ENCODE results near the gene CA5B. TPM values are rescaled to one million over a fixed set of nuclear protein-coding genes. Genes with fewer than 3 reads are reported as not detected.

Gene CA5B
- total and polyA plus RNA-seq, 2 donors (not counting 1 experiment from before 2014, with no cell fraction given) = 7.4 to 11.6 TPM

GRCh38 chrX:15790769-15791290 lies 52.8 kb downstream of the CA5B start:
- peak; percentile 4 to 10 for DNase-seq (ENCODE audit: low read depth in 2 of 2)
- Histone ChIP-seq H3K36me3 (ENCODE audit: control insufficient read depth, insufficient read depth, low read length) (no peaks in the 10 kb centered on the region), H3K9ac (ENCODE audit: insufficient read depth, low read length) (peak overlapping the region; percentile 76), H3K4me3 (replicated peaks in 1 of 4; ENCODE audit: control extremely low read depth in 1 of 4, insufficient read depth in 1 of 4, low read depth in 3 of 4, low read length in 4 of 4) (peak overlapping the region; percentile 71 to 96 (median 90)), H3K27me3 (ENCODE audit: control insufficient read depth, insufficient read depth, low read length) (no peaks in the 10 kb centered on the region), H3K4me2 (ENCODE audit: extremely low read depth, insufficient read depth, low read length) (peak overlapping the region; percentile 82), H3K4me1 (ENCODE audit: control insufficient read depth, extremely low read depth, insufficient read depth, low read length) (no peaks in the 10 kb centered on the region), H2AFZ (ENCODE audit: low read length) (peak overlapping the region; percentile 97), H3K79me2 (ENCODE audit: control insufficient read depth, insufficient read depth, low read length) (no peaks in the 10 kb centered on the region), H4K20me1 (ENCODE audit: control insufficient read depth, extremely low read depth, insufficient read depth, low read length) (no peaks in the 10 kb centered on the region), H3K27ac (ENCODE audit: insufficient read depth, low read length) (peak overlapping the region; percentile 85), H3K9me3 (ENCODE audit: control insufficient read depth, insufficient read depth, low read depth, low read length) (no peaks in the 10 kb centered on the region)
- TF ChIP-seq EZH2 (IDR thresholded peaks at IDR 0.05; ENCODE audit: low read length, missing control alignments) = no peak
- TF ChIP-seq CTCF (conservative IDR thresholded peaks at IDR 0.05 in 1 of 2, IDR thresholded peaks at IDR 0.05 in 1 of 2; ENCODE audit: low read depth in 1 of 2, low read length in 2 of 2) = no peak

- Histone ChIP-seq H3K36me3 (ENCODE audit: control insufficient read depth, insufficient read depth, low read length) (no peaks in the 10 kb centered on the region), H2AFZ (ENCODE audit: low read length) (no peak overlapping the region), H3K4me1 (ENCODE audit: control insufficient read depth, extremely low read depth, insufficient read depth, low read length) (no peaks in the 10 kb centered on the region), H3K79me2 (ENCODE audit: control insufficient read depth, insufficient read depth, low read length) (peaks cover 3% of the 10 kb centered on the region), H3K9ac (ENCODE audit: insufficient read depth, low read length) (no peak overlapping the region), H3K4me2 (ENCODE audit: extremely low read depth, insufficient read depth, low read length) (no peak overlapping the region), H3K27me3 (ENCODE audit: control insufficient read depth, insufficient read depth, low read length) (no peaks in the 10 kb centered on the region), H3K4me3 (replicated peaks in 1 of 4; ENCODE audit: control extremely low read depth in 1 of 4, insufficient read depth in 1 of 4, low read depth in 3 of 4, low read length in 4 of 4) (no peak overlapping the region), H4K20me1 (ENCODE audit: control insufficient read depth, extremely low read depth, insufficient read depth, low read length) (no peaks in the 10 kb centered on the region), H3K27ac (ENCODE audit: insufficient read depth, low read length) (no peak overlapping the region), H3K9me3 (ENCODE audit: control insufficient read depth, insufficient read depth, low read depth, low read length) (no peaks in the 10 kb centered on the region)
- peak in 1 of 2 donors; percentile 8 for DNase-seq (ENCODE audit: low read depth in 2 of 2)
- TF ChIP-seq EZH2 (IDR thresholded peaks at IDR 0.05; ENCODE audit: low read length, missing control alignments) (no peak), CTCF (conservative IDR thresholded peaks at IDR 0.05 in 1 of 2, IDR thresholded peaks at IDR 0.05 in 1 of 2; ENCODE audit: low read depth in 1 of 2, low read length in 2 of 2) (no peak)
Observed at GRCh38 chrX:15797707-15798106, 59.6 kb downstream of the CA5B start.

GRCh38 chrX:15804563-15804962 lies 66.5 kb downstream of the CA5B start:
- Histone ChIP-seq H3K36me3 (ENCODE audit: control insufficient read depth, insufficient read depth, low read length) (no peaks in the 10 kb centered on the region), H3K9ac (ENCODE audit: insufficient read depth, low read length) (no peak overlapping the region), H4K20me1 (ENCODE audit: control insufficient read depth, extremely low read depth, insufficient read depth, low read length) (no peaks in the 10 kb centered on the region), H3K9me3 (ENCODE audit: control insufficient read depth, insufficient read depth, low read depth, low read length) (no peaks in the 10 kb centered on the region), H3K27me3 (ENCODE audit: control insufficient read depth, insufficient read depth, low read length) (no peaks in the 10 kb centered on the region), H3K4me2 (ENCODE audit: extremely low read depth, insufficient read depth, low read length) (no peak overlapping the region), H2AFZ (ENCODE audit: low read length) (no peak overlapping the region), H3K4me1 (ENCODE audit: control insufficient read depth, extremely low read depth, insufficient read depth, low read length) (no peaks in the 10 kb centered on the region), H3K27ac (ENCODE audit: insufficient read depth, low read length) (no peak overlapping the region), H3K4me3 (replicated peaks in 1 of 4; ENCODE audit: control extremely low read depth in 1 of 4, insufficient read depth in 1 of 4, low read depth in 3 of 4, low read length in 4 of 4) (no peak overlapping the region), H3K79me2 (ENCODE audit: control insufficient read depth, insufficient read depth, low read length) (no peaks in the 10 kb centered on the region)
- no peak for DNase-seq (ENCODE audit: low read depth in 2 of 2)
- TF ChIP-seq CTCF (conservative IDR thresholded peaks at IDR 0.05 in 1 of 2, IDR thresholded peaks at IDR 0.05 in 1 of 2; ENCODE audit: low read depth in 1 of 2, low read length in 2 of 2) (no peak), EZH2 (IDR thresholded peaks at IDR 0.05; ENCODE audit: low read length, missing control alignments) (no peak)
